Brain microvascular endothelial cell (primary cell): Measurements from ENCODE around the gene DAB1.

ENCODE experiments used
- DNase-seq: peaks from one replicate; pipeline ENCODE4 v3.0.0-alpha.2; 2020
- H3K27ac ChIP-seq: fragments of 250-450 bp; sonication (Bioruptor Pico); 2 replicates; pipeline ENCODE4 v1.5.1; 2020; ENCODE audit warnings: mild to moderate bottlenecking, moderate library complexity
- H3K27me3 ChIP-seq: fragments of 250-450 bp; sonication (Bioruptor Pico); replicated peaks from 2 replicates; pipeline ENCODE4 v1.5.1; 2020; ENCODE audit warnings: mild to moderate bottlenecking
- H3K36me3 ChIP-seq: fragments of 250-450 bp; sonication (Bioruptor Pico); replicated peaks from 2 replicates; pipeline ENCODE4 v1.5.1; 2020; ENCODE audit warnings: mild to moderate bottlenecking
- H3K4me3 ChIP-seq: 2 replicates; pipeline ENCODE4 v1.5.1; 2011; ENCODE audit warnings: low read depth, mild to moderate bottlenecking, control low read depth, low read length, moderate library complexity
- CTCF ChIP-seq: IDR thresholded peaks from 2 replicates; pipeline ENCODE4 v1.5.1; 2011; ENCODE audit warnings: low read depth, mild to moderate bottlenecking, moderate library complexity, low read length, control low read depth, inconsistent platforms; ENCODE audit errors: missing control alignments
- in situ Hi-C: cut with HindIII; loops from 2 replicates; pipeline ENCODE4 v1.10.0; 2017; ENCODE audit warnings: low sequenced_read_pairs, low pct_ligation_motif_present

Gene DAB1

GRCh38 chr1:57204942-57205787, 218.7 kb downstream of the DAB1 start:
- H3K27me3 ChIP-seq, result no peaks in the 10 kb centered on the region
- no peak overlapping the region for H3K4me3 ChIP-seq
- H3K36me3 ChIP-seq, result no peaks in the 10 kb centered on the region
- in situ Hi-C loops, result no loop called here
- DNase-seq, result no peak
- TF ChIP-seq CTCF, result no peak
- H3K27ac ChIP-seq, result no peak overlapping the region

DNA sequence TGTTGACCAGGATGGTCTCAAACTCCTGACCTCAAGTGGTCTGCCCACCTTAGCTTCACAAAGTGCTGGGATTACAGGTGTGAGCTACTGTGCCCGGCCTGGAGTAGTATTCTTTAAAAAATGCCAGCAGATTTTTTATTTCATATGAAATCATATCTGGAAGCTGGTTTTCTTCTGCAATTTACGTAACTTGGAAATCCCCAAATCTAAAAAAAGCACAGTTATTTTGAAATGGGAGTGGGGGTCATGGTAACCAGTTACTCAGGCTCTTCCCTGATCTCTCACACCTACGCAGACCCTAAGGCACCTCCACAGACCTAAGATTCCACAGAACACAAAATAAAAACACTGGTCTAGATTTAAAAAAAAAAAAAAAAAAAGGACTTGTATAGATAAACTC, 219.8 kb downstream of the DAB1 start:
- no peak overlapping the region for H3K27ac ChIP-seq
- in situ Hi-C loops, result no loop called here
- no peak for TF ChIP-seq CTCF
- no peak overlapping the region for H3K4me3 ChIP-seq
- no peaks in the 10 kb centered on the region for H3K36me3 ChIP-seq
- no peaks in the 10 kb centered on the region for H3K27me3 ChIP-seq
- no peak for DNase-seq

GRCh38 chr1:57202241-57202640, 221.6 kb downstream of the DAB1 start:
- in situ Hi-C loops, result no loop called here
- no peak for TF ChIP-seq CTCF
- Histone ChIP-seq H3K36me3 (no peaks in the 10 kb centered on the region), H3K27me3 (no peaks in the 10 kb centered on the region), H3K27ac (no peak overlapping the region), H3K4me3 (no peak overlapping the region)
- no peak for DNase-seq

- H3K27ac ChIP-seq, result no peak overlapping the region
- no peaks in the 10 kb centered on the region for H3K27me3 ChIP-seq
- H3K36me3 ChIP-seq, result no peaks in the 10 kb centered on the region
- no peak overlapping the region for H3K4me3 ChIP-seq
- in situ Hi-C loops, result no loop called here
- no peak for DNase-seq
- TF ChIP-seq CTCF, result no peak
Observed at GRCh38 chr1:57198912-57199311, 224.9 kb downstream of the DAB1 start.

DNA sequence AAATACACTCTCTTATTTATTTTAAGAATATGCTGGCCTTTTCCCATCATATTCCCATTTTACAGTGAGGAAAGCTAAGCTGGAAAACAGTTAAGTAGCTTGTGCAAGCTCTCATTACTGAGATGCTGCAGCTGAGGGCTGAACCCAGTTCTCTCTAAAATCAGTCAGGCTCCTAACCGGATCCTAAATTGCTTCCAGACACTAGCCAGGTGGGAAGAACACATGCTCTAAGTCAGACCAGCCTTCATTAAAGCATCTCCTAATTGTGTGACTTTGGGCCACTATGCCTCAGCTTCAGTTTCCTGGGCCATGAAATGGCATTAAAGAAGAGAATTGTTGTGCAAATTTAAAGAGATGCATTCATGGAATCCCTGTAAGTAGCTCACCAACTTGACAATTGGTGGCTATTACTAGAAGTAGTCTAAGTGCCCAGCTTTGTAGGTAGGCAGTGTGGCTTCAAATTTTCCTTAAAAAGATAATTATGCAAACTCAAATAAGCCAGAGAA, 228.4 kb downstream of the DAB1 start:
- in situ Hi-C loops, result no loop called here
- no peak for TF ChIP-seq CTCF
- H3K4me3 ChIP-seq, result no peak overlapping the region
- no peaks in the 10 kb centered on the region for H3K27me3 ChIP-seq
- no peak for DNase-seq
- H3K27ac ChIP-seq, result no peak overlapping the region
- H3K36me3 ChIP-seq, result no peaks in the 10 kb centered on the region
